WTC11 (cell line): ENCODE measurements around the gene TMEM212. TPM values are rescaled to one million over a fixed set of nuclear protein-coding genes. Genes with fewer than 3 reads are reported as not detected.

Source experiments
- ATAC-seq: fragments of 200-7000 bp; cut with Tn5 transposase; 2 replicates; pipeline ENCODE4 v1.10.0; 2021; ENCODE audit warnings: mild to moderate bottlenecking, moderate library complexity
- CTCF ChIA-PET: fragments of 300-600 bp; sonication (Branson Sonifier 250); formaldehyde crosslinking; loops from one replicate; lab custom pipeline; 2021; ENCODE audit warnings: antibody characterized with exemption; lab: Charles Lee
- POLR2A ChIA-PET: fragments of 350-600 bp; sonication (Branson Sonifier 250); formaldehyde crosslinking; loops from one replicate; lab custom pipeline; 2021; ENCODE audit warnings: antibody characterized with exemption; lab: Charles Lee
- DNase-seq: peaks from one replicate; pipeline ENCODE4 v3.0.0; 2021; ENCODE audit warnings: low spot score
- H3K27ac Mint-ChIP-seq: 2 replicates; pipeline ENCODE4 v1.8.0; 2021; ENCODE audit warnings: mixed read lengths
- H3K27me3 Mint-ChIP-seq: 2 replicates; pipeline ENCODE4 v1.8.0; 2021; ENCODE audit warnings: low read depth, mild to moderate bottlenecking, moderate library complexity, mixed read lengths
- H3K36me3 Mint-ChIP-seq: 2 replicates; pipeline ENCODE4 v1.8.0; 2021; ENCODE audit warnings: mixed read lengths
- H3K4me1 Mint-ChIP-seq: 2 replicates; pipeline ENCODE4 v1.8.0; 2022; ENCODE audit warnings: mixed read lengths
- H3K4me3 Mint-ChIP-seq: 2 replicates; pipeline ENCODE4 v1.8.0; 2021; ENCODE audit warnings: mild to moderate bottlenecking, moderate library complexity, mixed read lengths
- H3K9me3 Mint-ChIP-seq: 2 replicates; pipeline ENCODE4 v1.8.0; 2021; ENCODE audit warnings: mixed read lengths
- AFF4 ChIP-seq: sonication (generic); formaldehyde crosslinking; IDR thresholded peaks from 2 replicates; pipeline ENCODE4 v1.8.1; 2023; ENCODE audit warnings: mild to moderate bottlenecking, missing genetic modification reagents, borderline replicate concordance
- ATF1 ChIP-seq: sonication (generic); formaldehyde crosslinking; IDR thresholded peaks from 2 replicates; pipeline ENCODE4 v1.8.1; 2023; ENCODE audit warnings: mild to moderate bottlenecking, moderate library complexity, missing genetic modification reagents
- CDX4 ChIP-seq: fragments of 250-450 bp; sonication (Bioruptor Pico); IDR thresholded peaks from 2 replicates; pipeline ENCODE4 v1.9.0; 2021; ENCODE audit warnings: moderate library complexity, mild to moderate bottlenecking, inconsistent platforms, borderline replicate concordance
- CREB1 ChIP-seq: sonication (generic); formaldehyde crosslinking; IDR thresholded peaks from 2 replicates; pipeline ENCODE4 v1.8.0; 2023; ENCODE audit warnings: mild to moderate bottlenecking, missing genetic modification reagents
- ERG ChIP-seq: fragments of 250-450 bp; sonication (Bioruptor Pico); IDR thresholded peaks from 2 replicates; pipeline ENCODE4 v1.8.0; 2021; ENCODE audit warnings: mild to moderate bottlenecking
- ESRRA ChIP-seq: sonication (generic); formaldehyde crosslinking; IDR thresholded peaks from 2 replicates; pipeline ENCODE4 v1.8.1; 2022; ENCODE audit warnings: mild to moderate bottlenecking, missing genetic modification reagents, borderline replicate concordance
- FOXK1 ChIP-seq: sonication (generic); formaldehyde crosslinking; IDR thresholded peaks from 2 replicates; pipeline ENCODE4 v1.8.0; 2022; ENCODE audit warnings: mild to moderate bottlenecking, moderate library complexity, missing genetic modification reagents
- FOXP1 ChIP-seq: sonication (generic); formaldehyde crosslinking; IDR thresholded peaks from 2 replicates; pipeline ENCODE4 v1.8.0; 2022; ENCODE audit warnings: missing genetic modification reagents, mild to moderate bottlenecking, moderate library complexity, borderline replicate concordance
- HMGA2 ChIP-seq: fragments of 250-450 bp; sonication (Bioruptor Pico); IDR thresholded peaks from 2 replicates; pipeline ENCODE4 v1.4.0; 2021; ENCODE audit warnings: mild to moderate bottlenecking, moderate library complexity
- NR3C1 ChIP-seq: sonication (generic); formaldehyde crosslinking; conservative IDR thresholded peaks from 2 replicates; pipeline ENCODE4 v1.8.1; 2023; ENCODE audit warnings: low read depth, mild to moderate bottlenecking, missing genetic modification reagents
- OVOL2 ChIP-seq: fragments of 250-450 bp; sonication (Bioruptor Pico); IDR thresholded peaks from 2 replicates; pipeline ENCODE4 v1.9.0; 2021; ENCODE audit warnings: mild to moderate bottlenecking, borderline replicate concordance
- SMAD4 ChIP-seq: sonication (generic); formaldehyde crosslinking; IDR thresholded peaks from 2 replicates; pipeline ENCODE4 v1.8.0; 2022; ENCODE audit warnings: mild to moderate bottlenecking, missing genetic modification reagents
- TP53 ChIP-seq: sonication (generic); formaldehyde crosslinking; IDR thresholded peaks from 2 replicates; pipeline ENCODE4 v1.8.1; 2023; ENCODE audit warnings: mild to moderate bottlenecking, missing genetic modification reagents
- ZNF219 ChIP-seq: sonication (generic); formaldehyde crosslinking; IDR thresholded peaks from 2 replicates; pipeline ENCODE4 v1.8.0; 2023; ENCODE audit warnings: missing genetic modification reagents, mild to moderate bottlenecking, borderline replicate concordance
- ZNF396 ChIP-seq: fragments of 250-450 bp; sonication (Bioruptor Pico); IDR thresholded peaks from 2 replicates; pipeline ENCODE4 v1.8.0; 2021; ENCODE audit warnings: mild to moderate bottlenecking, moderate library complexity, borderline replicate concordance
- ZNF416 ChIP-seq: fragments of 250-450 bp; sonication (Bioruptor Pico); IDR thresholded peaks from 2 replicates; pipeline ENCODE4 v1.9.0; 2021; ENCODE audit warnings: mild to moderate bottlenecking, inconsistent platforms
- ZNF423 ChIP-seq: fragments of 250-450 bp; sonication (Bioruptor Pico); IDR thresholded peaks from 2 replicates; pipeline ENCODE4 v2.1.2; 2022; ENCODE audit warnings: mild to moderate bottlenecking, moderate library complexity
- total RNA-seq: library from RNA; stranded (reverse); gene quantifications from 3 replicates; pipeline ENCODE4 v1.2.3, GENCODE V29; 2021
- TF ChIP-seq, protein P1 (sequence below): sonication (generic); formaldehyde crosslinking; IDR thresholded peaks from 2 replicates; pipeline ENCODE4 v1.8.0; 2022; ENCODE audit warnings: mild to moderate bottlenecking, missing genetic modification reagents
- TF ChIP-seq, protein P2 (sequence below): sonication (generic); formaldehyde crosslinking; IDR thresholded peaks from 2 replicates; pipeline ENCODE4 v1.8.1; 2023; ENCODE audit warnings: mild to moderate bottlenecking, missing genetic modification reagents
- TF ChIP-seq, protein P3 (sequence below): sonication (generic); formaldehyde crosslinking; conservative IDR thresholded peaks from 2 replicates; pipeline ENCODE4 v1.8.1; 2022; ENCODE audit warnings: mild to moderate bottlenecking, missing genetic modification reagents

Gene TMEM212
- total RNA-seq, 1 experiment from 2014 or later = not detected

- TF ChIP-seq FOXP1 (CRISPR knock-in tag) (no peak), AFF4 (CRISPR knock-in tag) (no peak), ZNF423 (CRISPR knock-in tag) (no peak), HMGA2 (CRISPR knock-in tag) (no peak), ATF1 (CRISPR knock-in tag) (no peak), FOXK1 (CRISPR knock-in tag) (no peak), ZNF219 (CRISPR knock-in tag) (no peak), CREB1 (CRISPR knock-in tag) (no peak), OVOL2 (CRISPR knock-in tag) (no peak), SMAD4 (CRISPR knock-in tag) (no peak)
- Mint-ChIP-seq H3K27me3 (peaks cover 2% of the 10 kb centered on the region; the same call in 1 of the 2 replicates), H3K27ac (no peak overlapping the region), H3K9me3 (no peaks in the 10 kb centered on the region), H3K4me1 (peaks cover 20% of the 10 kb centered on the region), H3K4me3 (no peak overlapping the region), H3K36me3 (no peaks in the 10 kb centered on the region)
- ChIA-PET CTCF (no interaction called here), POLR2A (no interaction called here)
- ATAC-seq = no peak
- DNase-seq = no peak
Observed at GRCh38 chr3:171832989-171833388, 10.2 kb upstream of the TMEM212 start.

DNA sequence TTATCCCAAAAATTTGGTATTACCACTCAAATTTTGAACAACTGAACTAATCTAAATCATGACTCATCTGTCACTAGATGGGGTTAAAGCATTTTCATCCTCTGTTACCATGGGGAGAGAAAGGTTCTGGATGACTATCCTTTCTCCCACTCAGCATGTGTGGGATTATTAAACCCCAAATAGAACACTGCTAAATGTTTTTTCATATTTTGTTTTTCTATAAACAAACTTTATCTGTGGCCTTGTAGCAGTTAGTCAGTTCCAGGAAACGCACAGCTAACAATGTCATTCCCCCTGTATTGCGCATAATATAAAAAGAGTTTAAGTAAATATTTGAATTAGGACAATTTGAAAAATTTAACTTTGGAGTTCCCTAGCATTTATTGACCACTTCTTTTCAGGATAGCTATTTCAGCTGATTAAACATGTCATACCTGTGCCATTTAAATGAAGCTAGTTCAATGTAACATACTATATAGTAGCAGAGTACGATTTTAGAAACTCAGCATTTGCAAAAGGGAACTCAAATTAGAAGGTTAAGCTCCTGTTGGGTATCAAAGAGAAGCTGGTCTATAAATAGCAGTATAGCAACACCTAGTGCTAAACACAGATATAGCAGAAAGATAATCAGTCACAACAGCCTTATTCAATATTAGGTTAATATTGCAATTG lies 9.2 kb upstream of the TMEM212 start:
- POLR2A ChIA-PET = no interaction called here
- H3K9me3 Mint-ChIP-seq = no peaks in the 10 kb centered on the region
- H3K4me1 Mint-ChIP-seq = peaks cover 29% of the 10 kb centered on the region
- no peaks in the 10 kb centered on the region for H3K27me3 Mint-ChIP-seq
- ATAC-seq (no peak; the same call in 1 of the 2 replicates), DNase-seq (no peak)
- CTCF ChIA-PET = interaction anchor here (0.7 to 2.1 kb wide), 8 partner anchors 9 to 870 kb away, joined by 3 to 17 read pairs (median 4); no protein-coding TSS in a partner anchor
- no peak overlapping the region for H3K4me3 Mint-ChIP-seq
- H3K36me3 Mint-ChIP-seq = no peaks in the 10 kb centered on the region
- no peak overlapping the region for H3K27ac Mint-ChIP-seq
- no peak for TF ChIP-seq ZNF416
- TF ChIP-seq NR3C1 (CRISPR knock-in tag) = no peak
- TF ChIP-seq, protein P1, sequence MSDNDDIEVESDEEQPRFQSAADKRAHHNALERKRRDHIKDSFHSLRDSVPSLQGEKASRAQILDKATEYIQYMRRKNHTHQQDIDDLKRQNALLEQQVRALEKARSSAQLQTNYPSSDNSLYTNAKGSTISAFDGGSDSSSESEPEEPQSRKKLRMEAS (CRISPR knock-in tag) = no peak
- TF ChIP-seq, protein P2, sequence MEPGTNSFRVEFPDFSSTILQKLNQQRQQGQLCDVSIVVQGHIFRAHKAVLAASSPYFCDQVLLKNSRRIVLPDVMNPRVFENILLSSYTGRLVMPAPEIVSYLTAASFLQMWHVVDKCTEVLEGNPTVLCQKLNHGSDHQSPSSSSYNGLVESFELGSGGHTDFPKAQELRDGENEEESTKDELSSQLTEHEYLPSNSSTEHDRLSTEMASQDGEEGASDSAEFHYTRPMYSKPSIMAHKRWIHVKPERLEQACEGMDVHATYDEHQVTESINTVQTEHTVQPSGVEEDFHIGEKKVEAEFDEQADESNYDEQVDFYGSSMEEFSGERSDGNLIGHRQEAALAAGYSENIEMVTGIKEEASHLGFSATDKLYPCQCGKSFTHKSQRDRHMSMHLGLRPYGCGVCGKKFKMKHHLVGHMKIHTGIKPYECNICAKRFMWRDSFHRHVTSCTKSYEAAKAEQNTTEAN (CRISPR knock-in tag) = no peak
- TF ChIP-seq TP53 (CRISPR knock-in tag) = no peak
- TF ChIP-seq ERG (CRISPR knock-in tag) = no peak
- TF ChIP-seq, protein P3, sequence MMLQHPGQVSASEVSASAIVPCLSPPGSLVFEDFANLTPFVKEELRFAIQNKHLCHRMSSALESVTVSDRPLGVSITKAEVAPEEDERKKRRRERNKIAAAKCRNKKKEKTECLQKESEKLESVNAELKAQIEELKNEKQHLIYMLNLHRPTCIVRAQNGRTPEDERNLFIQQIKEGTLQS (CRISPR knock-in tag) = no peak
- TF ChIP-seq CDX4 = no peak
- TF ChIP-seq ZNF396 = no peak
- TF ChIP-seq ESRRA (CRISPR knock-in tag) = no peak
- no peak for TF ChIP-seq AFF4 (CRISPR knock-in tag)
